ENCODE data around the gene LCA5.
"Not testable (repeated sequence)": the region's sequence is repeated elsewhere in the genome, so short reads cannot be mapped to it uniquely, and the experiment has no call there.

Gene LCA5

DNA sequence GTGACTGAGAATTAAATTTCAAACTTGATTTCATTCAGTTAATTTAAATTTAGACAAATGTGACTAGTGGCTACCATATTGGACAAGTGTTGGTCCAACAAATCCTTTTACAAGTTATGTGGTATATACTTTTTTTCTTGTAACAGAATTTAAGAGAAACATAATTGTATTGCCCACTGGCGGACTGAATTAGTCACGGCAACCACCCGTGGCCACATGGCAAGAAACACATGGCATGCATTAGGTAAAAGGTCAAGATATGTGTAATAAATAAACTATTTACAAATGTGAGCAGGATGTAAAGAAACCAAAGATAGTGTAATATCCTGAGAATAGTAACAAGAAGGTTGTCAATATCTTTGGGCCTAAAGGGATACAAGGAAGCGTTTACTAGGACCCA is 91.2 kb downstream of the LCA5 start:
- Histone ChIP-seq H3K9ac (ENCODE audit: low read length) (no peak overlapping the region), H3K4me2 (ENCODE audit: low read depth, low read length, poor library complexity, severe bottlenecking) (no peak overlapping the region), H3K79me2 (ENCODE audit: insufficient read depth, low read length) (no peaks in the 10 kb centered on the region), H3K27me3 (ENCODE audit: low read length) (no peaks in the 10 kb centered on the region), H3K36me3 (ENCODE audit: low read length) (no peaks in the 10 kb centered on the region), H3K9me3 (ENCODE audit: insufficient read depth, low read length) (no peaks in the 10 kb centered on the region), H3K27ac (ENCODE audit: low read depth, low read length) (no peak overlapping the region), H3K4me3 (ENCODE audit: insufficient read depth, low read length, poor library complexity, severe bottlenecking) (no peak overlapping the region), H3K9me2 (replicated peaks; ENCODE audit: insufficient read depth, low read length) (no peaks in the 10 kb centered on the region), H2AFZ (ENCODE audit: low read depth, low read length, severe bottlenecking) (no peak overlapping the region), H4K20me1 (ENCODE audit: low read depth, low read length) (no peaks in the 10 kb centered on the region), H3F3A (ENCODE audit: insufficient read depth) (no peaks in the 10 kb centered on the region)
- TF ChIP-seq, protein P1, sequence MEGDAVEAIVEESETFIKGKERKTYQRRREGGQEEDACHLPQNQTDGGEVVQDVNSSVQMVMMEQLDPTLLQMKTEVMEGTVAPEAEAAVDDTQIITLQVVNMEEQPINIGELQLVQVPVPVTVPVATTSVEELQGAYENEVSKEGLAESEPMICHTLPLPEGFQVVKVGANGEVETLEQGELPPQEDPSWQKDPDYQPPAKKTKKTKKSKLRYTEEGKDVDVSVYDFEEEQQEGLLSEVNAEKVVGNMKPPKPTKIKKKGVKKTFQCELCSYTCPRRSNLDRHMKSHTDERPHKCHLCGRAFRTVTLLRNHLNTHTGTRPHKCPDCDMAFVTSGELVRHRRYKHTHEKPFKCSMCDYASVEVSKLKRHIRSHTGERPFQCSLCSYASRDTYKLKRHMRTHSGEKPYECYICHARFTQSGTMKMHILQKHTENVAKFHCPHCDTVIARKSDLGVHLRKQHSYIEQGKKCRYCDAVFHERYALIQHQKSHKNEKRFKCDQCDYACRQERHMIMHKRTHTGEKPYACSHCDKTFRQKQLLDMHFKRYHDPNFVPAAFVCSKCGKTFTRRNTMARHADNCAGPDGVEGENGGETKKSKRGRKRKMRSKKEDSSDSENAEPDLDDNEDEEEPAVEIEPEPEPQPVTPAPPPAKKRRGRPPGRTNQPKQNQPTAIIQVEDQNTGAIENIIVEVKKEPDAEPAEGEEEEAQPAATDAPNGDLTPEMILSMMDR (IDR thresholded peaks at IDR 0.05; ENCODE audit: insufficient read depth, low read length, poor library complexity, severe bottlenecking), result no peak
- TF ChIP-seq EZH2phosphoT487 (conservative IDR thresholded peaks at IDR 0.05; ENCODE audit: low read length), result no peak

DNA sequence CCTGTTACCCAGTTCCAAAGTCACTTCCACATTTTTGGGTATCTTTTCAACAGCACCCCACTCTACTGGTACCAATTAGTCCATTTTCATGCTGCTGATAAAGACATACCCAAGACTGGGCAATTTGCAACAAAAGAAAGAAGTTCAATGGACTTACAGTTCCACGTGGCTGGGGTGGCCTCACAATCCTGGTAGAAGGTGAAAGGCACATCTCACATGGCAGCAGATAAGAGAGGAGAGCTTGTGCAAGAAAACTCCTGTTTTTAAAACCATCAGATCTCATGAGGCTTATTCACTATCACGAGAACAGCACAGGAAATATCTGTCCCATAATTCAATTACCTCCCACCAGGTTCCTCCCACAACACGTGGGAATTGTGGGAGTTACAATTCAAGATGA is 93.4 kb downstream of the LCA5 start:
- H3F3A ChIP-seq (ENCODE audit: insufficient read depth); H3K27me3 ChIP-seq (ENCODE audit: low read length); H3K9me2 ChIP-seq (replicated peaks; ENCODE audit: insufficient read depth, low read length); H3K9me3 ChIP-seq (ENCODE audit: insufficient read depth, low read length); H3K36me3 ChIP-seq (ENCODE audit: low read length); H2AFZ ChIP-seq (ENCODE audit: low read depth, low read length, severe bottlenecking); H3K79me2 ChIP-seq (ENCODE audit: insufficient read depth, low read length); H3K27ac ChIP-seq (ENCODE audit: low read depth, low read length); H3K9ac ChIP-seq (ENCODE audit: low read length); H4K20me1 ChIP-seq (ENCODE audit: low read depth, low read length); H3K4me2 ChIP-seq (ENCODE audit: low read depth, low read length, poor library complexity, severe bottlenecking); H3K4me3 ChIP-seq (ENCODE audit: insufficient read depth, low read length, poor library complexity, severe bottlenecking): not testable (repeated sequence)

DNA sequence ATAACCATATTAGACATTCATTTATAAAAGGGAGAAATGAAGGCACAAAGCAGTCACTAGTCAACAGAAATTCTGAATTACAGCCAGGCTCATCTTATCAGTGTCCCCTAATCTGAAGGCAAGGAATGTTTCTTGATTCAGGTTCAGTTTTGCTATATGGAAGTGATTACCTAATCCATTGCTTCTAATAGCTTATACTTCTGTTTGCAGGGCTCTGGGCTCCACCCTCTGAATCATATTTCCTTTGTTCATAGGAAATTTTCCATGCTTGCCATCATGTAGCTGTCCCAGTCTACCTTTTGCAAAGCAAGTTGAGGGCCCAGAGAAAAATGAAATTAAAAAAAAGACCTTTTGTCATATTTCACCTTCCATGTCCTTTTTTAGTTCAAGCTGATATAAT is 96.0 kb downstream of the LCA5 start:
- Histone ChIP-seq H3F3A (ENCODE audit: insufficient read depth) (no peaks in the 10 kb centered on the region), H3K36me3 (ENCODE audit: low read length) (no peaks in the 10 kb centered on the region), H3K4me2 (ENCODE audit: low read depth, low read length, poor library complexity, severe bottlenecking) (no peak overlapping the region), H3K9me2 (replicated peaks; ENCODE audit: insufficient read depth, low read length) (no peaks in the 10 kb centered on the region), H4K20me1 (ENCODE audit: low read depth, low read length) (no peaks in the 10 kb centered on the region), H2AFZ (ENCODE audit: low read depth, low read length, severe bottlenecking) (no peak overlapping the region), H3K9me3 (ENCODE audit: insufficient read depth, low read length) (no peaks in the 10 kb centered on the region), H3K9ac (ENCODE audit: low read length) (no peak overlapping the region), H3K27me3 (ENCODE audit: low read length) (no peaks in the 10 kb centered on the region), H3K4me3 (ENCODE audit: insufficient read depth, low read length, poor library complexity, severe bottlenecking) (no peak overlapping the region), H3K27ac (ENCODE audit: low read depth, low read length) (no peak overlapping the region), H3K79me2 (ENCODE audit: insufficient read depth, low read length) (no peaks in the 10 kb centered on the region)
- TF ChIP-seq, protein P1 (IDR thresholded peaks at IDR 0.05; ENCODE audit: insufficient read depth, low read length, poor library complexity, severe bottlenecking), result no peak

DNA sequence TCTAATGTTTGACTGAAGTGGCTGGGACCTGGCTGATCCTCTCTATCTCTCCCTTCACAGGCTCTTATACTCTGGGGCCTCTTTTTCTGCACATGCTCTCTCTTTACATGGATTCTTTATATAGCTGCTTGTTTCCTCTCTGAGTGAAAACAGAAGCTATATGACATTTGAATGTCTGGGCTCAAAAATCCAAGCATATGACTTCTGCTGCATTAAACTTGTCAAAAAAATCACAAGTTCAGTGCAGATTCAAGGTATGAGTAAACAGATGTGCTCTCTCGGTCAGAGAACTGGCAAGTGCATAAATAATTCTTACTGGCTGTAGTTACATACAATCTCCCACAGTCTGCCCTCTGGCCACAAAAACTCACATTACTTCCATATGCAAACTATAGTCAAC is 96.6 kb downstream of the LCA5 start:
- Histone ChIP-seq H2AFZ (ENCODE audit: low read depth, low read length, severe bottlenecking) (no peak overlapping the region), H3K4me3 (ENCODE audit: insufficient read depth, low read length, poor library complexity, severe bottlenecking) (no peak overlapping the region), H3K4me2 (ENCODE audit: low read depth, low read length, poor library complexity, severe bottlenecking) (no peak overlapping the region), H3K27me3 (ENCODE audit: low read length) (no peaks in the 10 kb centered on the region), H3K9ac (ENCODE audit: low read length) (no peak overlapping the region), H3K36me3 (ENCODE audit: low read length) (no peaks in the 10 kb centered on the region), H3K9me2 (replicated peaks; ENCODE audit: insufficient read depth, low read length) (no peaks in the 10 kb centered on the region), H3K27ac (ENCODE audit: low read depth, low read length) (no peak overlapping the region), H3K9me3 (ENCODE audit: insufficient read depth, low read length) (no peaks in the 10 kb centered on the region), H3K79me2 (ENCODE audit: insufficient read depth, low read length) (no peaks in the 10 kb centered on the region), H4K20me1 (ENCODE audit: low read depth, low read length) (no peaks in the 10 kb centered on the region), H3F3A (ENCODE audit: insufficient read depth) (no peaks in the 10 kb centered on the region)
- no peak for TF ChIP-seq EZH2phosphoT487 (conservative IDR thresholded peaks at IDR 0.05; ENCODE audit: low read length)
- TF ChIP-seq, protein P1 (IDR thresholded peaks at IDR 0.05; ENCODE audit: insufficient read depth, low read length, poor library complexity, severe bottlenecking), result no peak

Measured in SU-DHL-6 (cell line).